ENCODE measurements around the gene MDK. TPM values are rescaled to one million over a fixed set of nuclear protein-coding genes. Genes with fewer than 3 reads are reported as not detected.

MDK gene
- total RNA-seq, 1 experiment from 2014 or later = 286 TPM

DNA sequence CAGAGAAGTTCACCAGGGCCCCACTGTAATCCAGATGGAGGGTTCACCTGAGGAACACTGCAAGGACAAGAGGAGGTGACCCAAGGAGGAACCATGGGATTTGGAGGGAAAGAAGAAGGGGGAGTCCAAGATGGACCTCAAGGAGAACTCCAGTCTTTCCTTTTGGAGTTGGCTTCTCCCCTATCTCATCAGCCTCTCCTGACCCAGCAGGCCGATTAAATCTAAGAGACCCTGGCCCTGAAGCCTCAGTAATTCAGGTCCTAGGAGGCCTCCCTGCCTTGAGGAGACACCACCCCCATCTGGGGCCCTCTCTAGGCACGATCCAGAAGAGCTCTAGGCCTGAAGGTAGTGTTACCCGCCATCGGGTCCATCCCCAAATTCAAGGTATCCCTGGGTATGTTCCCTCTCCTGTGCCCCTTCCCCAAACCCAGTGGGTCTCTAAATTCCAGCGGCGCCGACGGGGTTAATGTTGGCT is 49.3 kb upstream of the MDK start (continued):
- TF ChIP-seq, protein P1, sequence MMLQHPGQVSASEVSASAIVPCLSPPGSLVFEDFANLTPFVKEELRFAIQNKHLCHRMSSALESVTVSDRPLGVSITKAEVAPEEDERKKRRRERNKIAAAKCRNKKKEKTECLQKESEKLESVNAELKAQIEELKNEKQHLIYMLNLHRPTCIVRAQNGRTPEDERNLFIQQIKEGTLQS (IDR thresholded peaks at IDR 0.05) = no peak
- TF ChIP-seq SRF (IDR thresholded peaks at IDR 0.05; ENCODE audit: low read depth) (no peak), YY1 (IDR thresholded peaks at IDR 0.05; ENCODE audit: extremely low read depth, insufficient replicate concordance, low read depth, low read length) (no peak)

DNA sequence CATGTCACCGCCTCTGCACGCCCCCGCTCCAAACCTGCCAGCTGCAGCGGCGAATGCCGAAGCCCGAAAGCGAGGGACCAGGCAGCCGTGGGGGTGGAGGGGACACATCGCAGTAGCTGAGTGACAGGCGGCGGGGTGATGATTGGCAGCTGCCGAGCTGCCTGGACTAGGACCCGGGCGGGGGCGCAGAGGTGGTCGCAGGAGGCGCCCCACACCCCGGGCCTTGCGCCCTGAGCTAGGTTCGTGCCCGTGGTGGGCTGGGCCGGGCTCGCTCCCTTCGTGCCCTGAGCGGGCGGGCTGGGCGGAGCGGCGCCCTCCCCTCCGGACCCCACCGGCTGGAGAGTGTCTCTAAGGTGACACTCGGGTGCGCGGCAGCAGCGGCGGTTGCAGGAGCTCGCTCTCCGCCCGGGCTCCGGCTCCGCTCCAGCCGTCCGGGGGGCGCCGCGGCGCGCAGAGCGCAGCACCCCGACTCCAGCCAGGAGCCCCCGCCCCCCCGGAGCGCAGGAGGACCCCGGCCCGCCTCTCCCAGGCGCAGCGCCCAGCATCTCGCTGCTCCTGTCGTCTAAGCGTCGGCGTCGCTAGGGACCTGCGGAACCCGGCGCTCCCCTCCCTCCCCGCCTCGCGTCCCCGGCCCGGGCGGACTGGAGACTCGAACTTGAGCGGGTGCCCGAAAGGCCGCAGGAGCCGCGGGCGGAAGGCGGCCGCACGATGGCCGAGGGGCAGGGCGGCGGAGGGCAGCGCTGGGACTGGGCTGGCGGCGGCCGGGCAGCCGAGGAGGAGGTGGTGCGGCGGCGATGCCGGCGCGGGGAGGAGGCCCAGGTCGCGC is 48.7 kb upstream of the MDK start:
- BruUV-seq (replicated peaks) = no TSS peak
- Histone ChIP-seq H4K20me1 (ENCODE audit: insufficient read depth) (no peaks in the 10 kb centered on the region), H3K9me3 (ENCODE audit: control insufficient read depth in 1 of 2, insufficient read depth in 1 of 2, low read depth in 1 of 2, low read length in 2 of 2) (no peaks in the 10 kb centered on the region), H3K9me2 (ENCODE audit: insufficient read depth) (no peaks in the 10 kb centered on the region), H3K27me3 (ENCODE audit: insufficient read depth, low read length) (no peaks in the 10 kb centered on the region), H3K36me3 (ENCODE audit: control insufficient read depth in 1 of 2, insufficient read depth in 2 of 2, low read length in 2 of 2) (no peaks in the 10 kb centered on the region), H2AFZ (ENCODE audit: low read depth, low read length, poor library complexity, severe bottlenecking) (no peak overlapping the region), H3K9ac (ENCODE audit: low read length) (no peak overlapping the region), H3K4me2 (ENCODE audit: low read length) (no peak overlapping the region), H3K79me2 (ENCODE audit: insufficient read depth, low read length) (no peaks in the 10 kb centered on the region), H3K27ac (ENCODE audit: low read depth, low read length) (no peak overlapping the region), H3K4me1 (ENCODE audit: control insufficient read depth in 1 of 2, insufficient read depth in 2 of 2, low read length in 2 of 2) (peaks cover 0 to 16% of the 10 kb centered on the region in 2 experiments; a peak in 3 of 4 replicates), H3K4me3 (replicated peaks in 1 of 2; ENCODE audit: low read depth in 1 of 2, low read length in 2 of 2) (no peak overlapping the region)
- DNase-seq (ENCODE audit: low read depth, low spot score) (no peak), ATAC-seq (no peak)
- ChIA-PET RAD21 (ENCODE audit: low non-redundant PET in 1 of 2, low total read pairs in 2 of 2, uncharacterized antibody in 2 of 2, unreplicated experiment in 2 of 2) (no interaction called here), CTCF (no interaction called here), POLR2A (no interaction called here)
- intact Hi-C loops (cut with micrococcal nuclease) = no loop called here
- TF ChIP-seq SIN3A (IDR thresholded peaks at IDR 0.05; ENCODE audit: low read depth) = no peak
- TF ChIP-seq, protein P2, sequence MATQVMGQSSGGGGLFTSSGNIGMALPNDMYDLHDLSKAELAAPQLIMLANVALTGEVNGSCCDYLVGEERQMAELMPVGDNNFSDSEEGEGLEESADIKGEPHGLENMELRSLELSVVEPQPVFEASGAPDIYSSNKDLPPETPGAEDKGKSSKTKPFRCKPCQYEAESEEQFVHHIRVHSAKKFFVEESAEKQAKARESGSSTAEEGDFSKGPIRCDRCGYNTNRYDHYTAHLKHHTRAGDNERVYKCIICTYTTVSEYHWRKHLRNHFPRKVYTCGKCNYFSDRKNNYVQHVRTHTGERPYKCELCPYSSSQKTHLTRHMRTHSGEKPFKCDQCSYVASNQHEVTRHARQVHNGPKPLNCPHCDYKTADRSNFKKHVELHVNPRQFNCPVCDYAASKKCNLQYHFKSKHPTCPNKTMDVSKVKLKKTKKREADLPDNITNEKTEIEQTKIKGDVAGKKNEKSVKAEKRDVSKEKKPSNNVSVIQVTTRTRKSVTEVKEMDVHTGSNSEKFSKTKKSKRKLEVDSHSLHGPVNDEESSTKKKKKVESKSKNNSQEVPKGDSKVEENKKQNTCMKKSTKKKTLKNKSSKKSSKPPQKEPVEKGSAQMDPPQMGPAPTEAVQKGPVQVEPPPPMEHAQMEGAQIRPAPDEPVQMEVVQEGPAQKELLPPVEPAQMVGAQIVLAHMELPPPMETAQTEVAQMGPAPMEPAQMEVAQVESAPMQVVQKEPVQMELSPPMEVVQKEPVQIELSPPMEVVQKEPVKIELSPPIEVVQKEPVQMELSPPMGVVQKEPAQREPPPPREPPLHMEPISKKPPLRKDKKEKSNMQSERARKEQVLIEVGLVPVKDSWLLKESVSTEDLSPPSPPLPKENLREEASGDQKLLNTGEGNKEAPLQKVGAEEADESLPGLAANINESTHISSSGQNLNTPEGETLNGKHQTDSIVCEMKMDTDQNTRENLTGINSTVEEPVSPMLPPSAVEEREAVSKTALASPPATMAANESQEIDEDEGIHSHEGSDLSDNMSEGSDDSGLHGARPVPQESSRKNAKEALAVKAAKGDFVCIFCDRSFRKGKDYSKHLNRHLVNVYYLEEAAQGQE (IDR thresholded peaks at IDR 0.05; ENCODE audit: low read depth) = no peak
- no peak for TF ChIP-seq ZNF274 (IDR thresholded peaks at IDR 0.05; ENCODE audit: low read depth, low read length)
- no peak for TF ChIP-seq EZH2phosphoT487 (IDR thresholded peaks at IDR 0.05; ENCODE audit: borderline replicate concordance)
- no peak for TF ChIP-seq RAD21 (IDR thresholded peaks at IDR 0.05; ENCODE audit: low read depth)
- no peak for TF ChIP-seq YY1 (IDR thresholded peaks at IDR 0.05; ENCODE audit: extremely low read depth, insufficient replicate concordance, low read depth, low read length)
- no peak for TF ChIP-seq SP1 (IDR thresholded peaks at IDR 0.05; ENCODE audit: low read depth)
- no peak for TF ChIP-seq TCF7L2 (IDR thresholded peaks at IDR 0.05; ENCODE audit: borderline replicate concordance, extremely low read depth, insufficient read depth, insufficient read length)
- TF ChIP-seq FOSL1 (IDR thresholded peaks at IDR 0.05; ENCODE audit: low read depth) = no peak
- TF ChIP-seq, protein P3, sequence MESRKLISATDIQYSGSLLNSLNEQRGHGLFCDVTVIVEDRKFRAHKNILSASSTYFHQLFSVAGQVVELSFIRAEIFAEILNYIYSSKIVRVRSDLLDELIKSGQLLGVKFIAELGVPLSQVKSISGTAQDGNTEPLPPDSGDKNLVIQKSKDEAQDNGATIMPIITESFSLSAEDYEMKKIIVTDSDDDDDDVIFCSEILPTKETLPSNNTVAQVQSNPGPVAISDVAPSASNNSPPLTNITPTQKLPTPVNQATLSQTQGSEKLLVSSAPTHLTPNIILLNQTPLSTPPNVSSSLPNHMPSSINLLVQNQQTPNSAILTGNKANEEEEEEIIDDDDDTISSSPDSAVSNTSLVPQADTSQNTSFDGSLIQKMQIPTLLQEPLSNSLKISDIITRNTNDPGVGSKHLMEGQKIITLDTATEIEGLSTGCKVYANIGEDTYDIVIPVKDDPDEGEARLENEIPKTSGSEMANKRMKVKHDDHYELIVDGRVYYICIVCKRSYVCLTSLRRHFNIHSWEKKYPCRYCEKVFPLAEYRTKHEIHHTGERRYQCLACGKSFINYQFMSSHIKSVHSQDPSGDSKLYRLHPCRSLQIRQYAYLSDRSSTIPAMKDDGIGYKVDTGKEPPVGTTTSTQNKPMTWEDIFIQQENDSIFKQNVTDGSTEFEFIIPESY (IDR thresholded peaks at IDR 0.05; ENCODE audit: extremely low read depth, insufficient replicate concordance, low read length) = no peak
- TF ChIP-seq EGR1 (IDR thresholded peaks at IDR 0.05; ENCODE audit: low read depth) = no peak
- TF ChIP-seq, protein P1 (IDR thresholded peaks at IDR 0.05) = no peak
- TF ChIP-seq, protein P4, sequence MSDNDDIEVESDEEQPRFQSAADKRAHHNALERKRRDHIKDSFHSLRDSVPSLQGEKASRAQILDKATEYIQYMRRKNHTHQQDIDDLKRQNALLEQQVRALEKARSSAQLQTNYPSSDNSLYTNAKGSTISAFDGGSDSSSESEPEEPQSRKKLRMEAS (IDR thresholded peaks at IDR 0.05) = no peak
- TF ChIP-seq POLR2AphosphoS5 (IDR thresholded peaks at IDR 0.05; ENCODE audit: low read depth, low read length) = no peak
- no peak for TF ChIP-seq CEBPB (IDR thresholded peaks at IDR 0.05; ENCODE audit: low read depth)
- no peak for TF ChIP-seq CBX3 (IDR thresholded peaks at IDR 0.05; ENCODE audit: low read depth)
- no peak for TF ChIP-seq EZH2 (IDR thresholded peaks at IDR 0.05)
